Fibroblast of the conjunctiva (primary cell): ENCODE data around the gene SFRP2.

ENCODE experiments used
- DNase-seq: peaks from one replicate; pipeline ENCODE4 v3.0.0-alpha.2; 2010; ENCODE audit warnings: low read depth

SFRP2 gene

GRCh38 chr4:153798420-153798819, 9.5 kb upstream of the SFRP2 start:
- DNase-seq: no peak

DNA sequence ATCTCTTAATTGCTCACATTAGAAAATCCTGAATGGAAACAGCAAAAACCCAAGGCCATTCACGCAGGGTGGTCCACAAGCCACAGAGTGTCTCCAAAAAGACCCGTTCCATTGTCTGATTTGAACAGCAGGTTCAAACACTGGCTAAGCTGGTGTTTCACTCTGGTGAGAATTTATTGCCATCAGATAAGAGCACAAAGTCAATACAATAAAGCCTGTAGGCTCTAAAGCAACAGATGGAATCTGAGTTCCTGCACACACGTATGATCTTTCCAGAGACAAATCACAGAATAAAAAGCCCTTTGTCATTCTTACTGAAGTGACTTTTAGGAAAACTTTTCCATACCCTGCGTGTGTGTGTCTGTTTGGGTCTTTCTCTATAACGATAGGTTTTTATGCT, 5.1 kb upstream of the SFRP2 start:
- no peak for DNase-seq

DNA sequence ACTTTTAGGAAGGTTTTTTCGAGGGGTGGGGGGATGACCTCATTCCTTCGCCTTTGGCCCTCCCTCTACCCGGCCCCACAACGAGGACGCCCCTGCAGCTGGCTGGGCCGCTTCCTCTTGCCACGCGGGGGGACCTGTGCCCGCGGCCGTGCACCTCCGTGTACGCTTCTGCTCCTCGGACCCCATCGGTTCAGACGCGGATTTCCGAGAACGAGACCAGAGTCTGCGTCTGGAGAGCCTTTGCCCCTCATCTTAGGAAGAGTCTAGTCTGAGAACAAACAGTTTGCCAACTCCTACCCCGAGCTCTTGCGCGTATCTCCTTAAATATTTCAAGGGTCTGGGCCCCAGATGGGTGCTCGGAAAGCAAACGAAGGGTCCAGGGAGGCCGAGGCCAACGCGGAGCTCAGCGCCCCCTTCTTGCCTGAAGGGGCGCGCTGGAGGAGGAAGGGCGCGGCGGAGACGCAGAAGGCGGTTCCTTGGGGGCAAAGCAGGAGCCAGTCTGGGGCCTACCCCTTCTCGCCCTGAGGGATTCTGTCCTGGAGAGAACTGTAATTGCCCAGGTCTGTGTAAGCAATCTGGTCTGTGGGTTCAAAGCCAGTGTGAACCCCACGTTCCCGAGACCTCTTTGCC, 3.9 kb upstream of the SFRP2 start:
- DNase-seq: no peak

- peak; percentile 55 for DNase-seq
Observed at GRCh38 chr4:153791746-153792617, 3.1 kb upstream of the SFRP2 start.

DNA sequence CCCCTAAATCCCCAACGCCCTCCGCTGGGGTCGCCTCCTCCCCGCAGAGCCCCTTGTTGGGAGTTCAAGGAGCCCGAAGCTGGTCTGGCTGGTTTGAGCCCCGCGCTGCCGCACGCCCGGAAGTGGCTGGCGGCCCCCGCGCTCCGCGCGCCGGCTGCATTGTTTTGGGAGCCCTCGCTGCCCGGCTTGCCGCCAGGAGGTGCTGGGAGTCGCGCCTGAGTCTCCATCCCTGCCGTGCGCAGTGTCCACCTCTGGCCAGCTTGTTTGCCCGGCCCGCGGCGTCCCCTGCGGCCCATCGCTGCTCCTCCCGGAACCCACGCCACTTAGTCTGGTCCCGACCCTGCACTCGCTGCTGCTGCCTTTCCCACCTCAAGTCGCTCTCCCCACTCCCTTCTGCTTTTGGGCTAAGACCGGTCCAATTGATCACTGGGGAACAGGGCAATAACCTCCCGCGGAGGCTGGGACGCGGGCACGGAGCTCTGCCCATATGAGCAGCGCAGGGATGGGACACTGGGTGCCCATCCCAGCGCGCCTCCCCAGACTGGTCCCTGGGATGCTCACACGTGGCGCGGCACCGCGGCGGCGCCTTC, 2.2 kb upstream of the SFRP2 start:
- no peak for DNase-seq

- DNase-seq: no peak
Observed at GRCh38 chr4:153790500-153790865, 1.6 kb upstream of the SFRP2 start.

- no peak for DNase-seq
Observed at GRCh38 chr4:153789741-153790499, 1.0 kb upstream of the SFRP2 start.

- no peak for DNase-seq
Observed at GRCh38 chr4:153788051-153788412, 851 bp downstream of the SFRP2 start.

GRCh38 chr4:153787575-153787974, 1.3 kb downstream of the SFRP2 start:
- no peak for DNase-seq

DNA sequence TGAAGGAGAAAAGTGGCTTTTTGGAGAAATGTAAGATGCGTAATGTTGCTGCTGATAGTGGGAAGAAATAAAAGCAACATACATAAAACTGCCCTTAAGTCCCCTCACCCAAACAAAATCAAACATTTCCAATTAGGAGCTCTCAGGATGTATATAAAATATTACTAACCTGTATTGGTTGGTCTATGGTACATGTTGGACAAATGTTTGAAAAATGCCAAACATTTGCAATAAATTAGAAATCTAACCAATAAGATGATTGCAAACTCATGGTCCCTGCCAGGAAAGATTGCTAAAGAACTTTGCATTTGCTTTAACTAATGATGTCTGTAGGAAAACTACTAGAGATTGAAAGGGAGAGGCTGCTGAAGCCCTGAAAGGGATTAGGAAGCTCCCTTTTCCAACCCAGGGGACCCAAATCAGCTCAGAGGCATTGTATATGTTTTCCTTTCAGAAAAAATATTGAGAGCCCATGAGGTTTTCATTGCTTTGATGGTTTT, 1.8 kb downstream of the SFRP2 start:
- no peak for DNase-seq

- no peak for DNase-seq
Observed at GRCh38 chr4:153785910-153786721, 2.8 kb downstream of the SFRP2 start.

- DNase-seq: no peak
Observed at GRCh38 chr4:153784166-153784699, 4.7 kb downstream of the SFRP2 start.

GRCh38 chr4:153782581-153782980, 6.3 kb downstream of the SFRP2 start:
- peak; percentile 38 for DNase-seq

DNA sequence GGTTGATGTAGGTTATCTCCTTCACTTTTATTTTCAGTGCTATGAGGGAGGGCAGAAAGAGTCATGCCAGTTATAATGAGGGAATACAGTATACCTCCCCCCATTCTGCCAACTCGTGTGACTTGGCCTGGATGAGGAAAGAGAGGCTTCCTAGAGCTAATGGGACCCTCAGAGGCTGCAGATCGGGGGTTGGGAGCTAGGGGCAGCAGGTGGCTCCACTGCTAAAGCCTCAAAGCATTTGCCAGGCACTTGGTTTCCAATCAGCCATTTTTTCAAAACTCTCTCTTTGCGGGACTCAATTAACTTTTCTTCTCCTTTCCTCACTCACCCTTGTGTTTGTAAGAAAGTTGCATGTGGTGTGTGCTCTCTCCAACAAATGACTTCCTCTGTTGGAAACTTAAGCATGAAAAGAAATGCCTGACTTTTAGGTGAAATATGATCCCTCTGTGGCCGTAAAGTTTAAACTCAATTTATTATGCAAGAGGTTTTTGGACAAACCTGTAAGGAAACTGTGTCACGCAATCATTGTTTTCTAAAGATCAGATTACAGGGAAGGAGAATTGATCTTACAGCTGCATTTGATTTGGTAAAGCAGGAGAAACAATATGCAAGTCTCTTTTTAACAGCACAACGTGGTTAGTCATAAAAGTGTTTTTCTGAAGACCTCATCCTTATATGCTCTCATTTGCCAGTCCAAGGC, 7.0 kb downstream of the SFRP2 start:
- DNase-seq: peak; percentile 81

DNA sequence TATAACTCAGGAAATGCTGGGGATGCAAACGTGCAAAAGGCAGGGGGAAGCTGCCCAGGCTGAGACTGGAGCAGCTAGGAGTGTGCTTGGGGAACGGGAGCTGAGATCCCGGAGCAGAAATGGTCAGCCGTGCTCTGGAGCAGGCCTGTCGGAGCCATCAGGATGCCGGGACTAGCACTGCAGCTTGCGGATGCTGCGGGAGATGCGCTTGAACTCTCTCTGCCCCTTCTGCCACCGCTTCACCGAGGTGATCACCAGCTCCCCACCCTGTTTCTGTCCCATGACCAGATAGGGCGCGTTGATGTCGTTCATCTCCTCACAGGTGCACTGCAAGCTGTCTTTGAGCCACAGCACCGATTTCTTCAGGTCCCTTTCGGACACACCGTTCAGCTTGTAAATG, 7.6 kb downstream of the SFRP2 start:
- DNase-seq: no peak

DNA sequence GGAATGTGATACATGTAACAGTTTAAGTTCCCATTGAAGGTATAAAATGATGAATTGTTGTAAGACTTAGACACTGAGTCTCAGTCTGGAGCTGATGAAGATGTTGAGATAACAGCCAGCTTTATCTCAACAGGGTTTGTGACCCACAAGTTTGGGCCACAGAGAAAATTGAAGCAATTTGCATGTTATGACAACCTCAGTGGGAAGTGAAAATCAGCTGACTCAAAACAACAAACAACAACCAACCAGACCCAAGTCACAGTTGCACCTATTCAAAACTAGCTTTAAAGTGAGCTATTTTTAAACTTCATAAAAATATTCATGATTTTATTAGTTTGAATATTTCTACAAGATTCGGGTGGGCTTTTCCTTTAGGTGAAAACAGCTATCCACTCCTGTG, 8.0 kb downstream of the SFRP2 start:
- no peak for DNase-seq

DNA sequence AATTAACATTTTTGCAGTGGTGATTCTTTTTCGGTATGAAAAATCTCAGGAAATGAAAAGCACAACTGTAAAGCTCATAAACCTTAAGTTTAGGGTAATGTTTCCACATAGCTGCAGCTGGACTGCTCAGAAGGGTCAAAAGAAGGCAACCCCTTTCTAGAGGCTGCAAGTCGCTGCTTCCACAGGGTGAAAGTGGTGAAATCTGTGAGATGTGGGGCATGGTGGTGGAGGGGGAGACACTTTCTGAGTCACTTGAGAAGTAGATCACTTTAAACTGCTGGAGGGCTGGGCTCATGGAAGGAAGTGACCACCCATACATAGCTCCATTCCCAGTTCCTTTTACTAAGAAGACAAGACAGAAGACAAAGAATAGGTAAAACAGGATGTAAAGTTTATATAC, 8.7 kb downstream of the SFRP2 start:
- no peak for DNase-seq

- DNase-seq: no peak
Observed at GRCh38 chr4:153778383-153778782, 10.5 kb downstream of the SFRP2 start.

DNA sequence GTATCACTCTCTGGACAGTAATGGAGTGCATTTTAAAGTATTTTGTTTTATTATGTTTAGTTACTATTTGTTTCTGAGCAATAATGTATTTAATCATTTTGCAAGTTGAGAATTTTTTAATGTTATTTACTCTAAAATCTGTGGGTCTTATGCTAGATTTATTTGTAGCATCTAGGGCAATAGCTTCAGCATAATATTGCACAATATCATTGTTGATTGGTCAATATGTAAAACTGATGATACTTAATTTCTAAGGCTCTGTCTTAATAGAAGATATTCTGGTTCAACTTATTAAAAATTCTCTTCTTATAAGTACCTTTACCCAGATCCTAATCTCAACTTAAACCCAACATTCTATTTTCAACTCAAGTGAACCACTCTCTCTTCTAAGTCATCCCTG, 11.5 kb downstream of the SFRP2 start:
- DNase-seq: no peak

DNA sequence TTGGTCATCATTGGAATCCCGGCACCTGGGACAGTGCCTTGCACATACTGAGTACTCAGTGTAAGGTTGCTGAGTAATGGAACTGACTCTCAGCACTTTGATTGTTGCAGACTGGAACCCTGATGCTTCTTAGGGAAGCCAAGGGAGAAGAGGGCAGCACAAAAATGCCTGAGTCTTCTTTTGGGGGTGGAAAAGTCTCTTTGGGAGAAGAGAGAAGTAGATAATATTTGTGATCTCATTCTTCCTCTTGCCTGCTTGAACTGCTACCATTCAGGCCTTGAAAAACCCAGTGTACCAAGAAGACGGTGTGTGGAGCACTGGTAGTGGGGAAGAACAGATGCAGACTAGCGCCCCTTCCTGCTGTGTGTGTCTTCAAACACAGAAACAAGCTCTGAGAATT, 12.3 kb downstream of the SFRP2 start:
- no peak for DNase-seq

- DNase-seq: no peak
Observed at GRCh38 chr4:153773236-153773690, 15.6 kb downstream of the SFRP2 start.
